OCI-M2 (cell line): ENCODE measurements around the gene ERC1.
A peak's percentile ranks its signal among the peaks of the same experiment; 100 is the strongest.

Experiments used
- DNase-seq: peaks from one replicate; lab custom pipeline; 2025; ENCODE audit not compliant: unreplicated experiment; lab: John Stamatoyannopoulos, UW

Gene ERC1

DNA sequence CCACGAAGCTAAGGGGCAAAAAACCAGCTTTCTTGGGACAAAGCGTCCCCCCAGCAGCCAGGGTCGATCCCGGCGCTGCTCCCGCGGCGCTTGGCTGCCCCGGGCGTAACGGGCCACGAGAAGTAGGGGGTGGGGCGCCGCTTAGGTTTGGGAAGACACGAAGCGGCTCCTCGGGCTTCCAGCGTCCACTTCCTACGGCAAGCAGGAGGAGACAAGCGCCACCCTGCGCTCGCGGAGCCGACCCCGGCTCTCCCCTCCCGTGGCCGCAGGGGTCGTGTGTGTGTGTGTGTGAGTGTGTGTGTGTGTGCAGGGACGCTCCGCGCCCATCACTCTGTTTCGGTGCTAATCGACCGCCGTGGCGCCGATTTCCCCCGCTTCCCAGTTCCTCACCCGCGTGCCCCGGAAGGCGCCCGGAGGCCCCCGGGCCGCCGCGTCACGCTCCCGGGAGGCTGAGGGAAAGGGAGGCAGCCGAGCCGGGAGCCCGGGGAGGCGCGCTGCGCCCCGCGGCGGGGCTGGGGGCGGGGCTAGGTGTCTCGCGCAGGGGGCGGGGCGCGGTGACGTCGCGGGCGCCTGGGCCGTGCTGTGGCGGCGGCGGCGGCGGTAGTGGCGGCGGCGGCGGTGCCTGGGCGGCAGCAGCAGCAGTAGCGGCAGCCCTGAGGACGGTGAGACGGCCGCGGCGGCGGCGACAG, at the start of gene ERC1:
Gene ERC1 (plus strand): TSS at position 563 of the 689 bp plus-strand sequence. CDS start 36,681 bp downstream, outside the sequence.
- DNase-seq: no peak

DNA sequence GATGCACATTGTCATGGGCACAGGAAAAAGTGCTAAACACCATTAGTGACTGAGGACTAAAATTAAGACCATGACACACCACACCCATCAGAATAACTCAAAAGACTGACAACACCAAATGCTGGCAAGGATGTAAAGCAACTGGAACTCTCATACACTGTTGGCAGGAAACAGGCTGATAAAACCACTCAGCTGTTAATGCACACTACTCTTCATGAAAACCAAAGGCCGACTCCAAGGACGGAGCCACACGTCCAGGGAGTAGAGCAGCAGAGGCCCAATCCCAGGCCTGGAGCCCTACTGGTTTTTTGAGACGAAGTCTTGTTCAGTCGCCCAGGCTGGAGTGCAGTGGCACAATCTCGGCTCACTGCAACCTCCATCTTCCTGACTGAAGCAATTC, 48.0 kb upstream of the ERC1 start:
- no peak for DNase-seq

DNA sequence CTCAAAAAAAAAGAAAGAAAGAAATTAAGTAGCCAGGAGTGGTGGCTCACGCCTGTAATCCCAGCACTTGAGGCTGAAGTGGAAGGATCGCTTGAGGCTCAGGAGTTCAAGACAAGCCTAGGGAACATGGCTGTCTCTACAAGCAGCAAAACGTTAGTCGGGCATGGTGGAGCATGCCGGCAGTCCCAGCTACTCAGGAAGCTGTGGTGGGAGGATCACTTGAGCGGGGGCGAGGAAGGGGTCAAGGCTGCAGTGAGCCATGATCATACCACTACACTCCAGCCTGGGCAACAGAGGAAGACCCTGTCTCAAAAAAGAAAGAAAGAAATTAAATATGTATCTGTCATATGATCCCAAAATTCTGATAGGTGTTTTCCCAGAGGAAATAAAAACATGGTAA, 46.8 kb upstream of the ERC1 start:
- DNase-seq: no peak

DNA sequence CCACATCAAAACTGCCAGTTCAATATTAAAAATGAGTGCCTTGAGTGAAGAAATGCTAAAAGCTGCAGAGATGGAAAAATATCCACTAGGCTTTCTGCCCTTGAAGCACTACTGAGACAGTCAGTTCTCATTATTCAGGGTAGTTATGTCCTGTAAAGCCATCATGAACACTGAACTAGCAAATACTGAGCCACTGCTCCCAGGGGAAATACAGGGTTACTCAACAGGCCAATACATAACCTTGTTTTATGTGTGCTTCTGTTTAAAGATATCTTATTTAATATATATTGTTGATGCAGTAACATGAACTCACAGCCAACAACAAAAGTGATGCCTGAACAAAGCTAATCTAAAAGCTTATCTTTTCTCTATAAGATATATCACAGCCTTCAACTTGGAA, 44.8 kb upstream of the ERC1 start:
- no peak for DNase-seq

DNA sequence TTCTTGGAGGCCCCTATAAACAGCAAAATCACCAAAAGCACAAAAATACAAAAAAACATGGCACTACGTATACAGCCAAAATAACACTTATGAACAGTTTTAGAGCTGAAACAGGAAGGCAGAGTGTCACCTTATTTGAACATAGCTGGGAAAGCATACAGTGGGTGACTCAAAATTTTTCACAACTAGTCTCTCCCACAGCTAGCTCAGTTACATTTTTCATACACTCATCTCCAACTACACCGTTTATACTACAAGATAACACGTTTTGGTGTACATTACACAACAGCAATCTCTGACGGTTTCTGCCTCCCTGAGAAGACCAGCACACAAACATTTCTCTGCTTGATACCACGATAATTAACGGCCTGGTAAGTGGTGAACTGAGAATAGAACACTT, 44.4 kb upstream of the ERC1 start:
- no peak for DNase-seq

DNA sequence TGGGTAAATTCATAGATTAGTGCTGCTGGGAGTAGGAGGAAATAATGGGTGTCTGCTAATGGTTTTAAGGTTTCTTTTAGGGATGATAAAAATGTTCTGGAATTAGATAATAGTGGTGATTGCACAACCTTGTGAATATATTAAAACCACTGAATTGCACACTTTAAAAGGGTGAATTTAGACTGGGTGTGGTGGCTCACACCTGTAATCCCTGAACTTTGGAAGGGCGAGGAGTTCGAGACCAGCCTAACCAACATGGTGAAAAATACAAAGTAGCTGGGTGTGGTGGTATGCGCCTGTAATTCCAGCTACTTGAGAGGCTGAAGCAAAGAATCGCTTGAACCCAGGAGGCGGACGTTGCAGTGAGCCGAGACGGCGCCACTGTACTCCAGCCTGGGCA, 42.8 kb upstream of the ERC1 start:
- no peak for DNase-seq

DNA sequence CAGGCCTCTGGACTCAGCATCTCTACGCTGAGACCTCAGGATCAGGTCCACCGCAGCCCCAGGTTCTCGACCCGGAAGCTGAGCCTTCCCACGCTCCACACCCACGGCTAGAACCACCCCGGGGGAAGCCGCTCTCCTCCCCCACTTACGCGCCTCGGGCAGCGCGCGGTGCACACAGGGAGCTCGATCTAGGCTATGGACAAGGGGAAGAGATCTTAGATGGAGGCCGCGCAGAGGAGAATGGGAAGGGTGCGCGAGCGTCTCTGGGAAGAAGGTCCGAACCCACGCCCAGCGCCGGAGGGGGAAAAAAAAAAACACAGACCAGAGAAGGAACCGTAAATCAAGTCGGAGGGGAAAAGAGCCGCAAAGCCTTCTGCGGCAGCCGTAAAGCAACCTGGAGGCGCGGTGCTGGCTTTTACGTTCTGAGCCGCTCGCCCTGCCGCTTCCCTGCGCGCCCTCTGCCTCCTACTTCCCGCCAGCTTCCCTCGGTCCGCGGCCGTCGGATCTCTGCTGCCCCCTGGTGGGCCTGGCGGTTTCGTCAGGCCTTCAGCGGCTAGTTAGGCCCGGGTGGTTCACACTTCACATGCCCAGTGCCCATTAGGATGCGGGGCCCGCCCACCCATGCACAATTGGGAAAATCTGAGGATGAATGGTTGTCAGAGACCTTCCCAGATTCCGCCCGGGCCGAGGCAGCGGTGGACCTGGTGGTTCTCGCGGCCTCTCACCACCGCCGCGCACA, 41.4 kb upstream of the ERC1 start, which contains the start of gene RAD52:
Gene RAD52 (minus strand): TSS at position 242 of the 739 bp plus-strand sequence. CDS start 16,636 bp downstream, outside the sequence.
- DNase-seq: peak; percentile 74

DNA sequence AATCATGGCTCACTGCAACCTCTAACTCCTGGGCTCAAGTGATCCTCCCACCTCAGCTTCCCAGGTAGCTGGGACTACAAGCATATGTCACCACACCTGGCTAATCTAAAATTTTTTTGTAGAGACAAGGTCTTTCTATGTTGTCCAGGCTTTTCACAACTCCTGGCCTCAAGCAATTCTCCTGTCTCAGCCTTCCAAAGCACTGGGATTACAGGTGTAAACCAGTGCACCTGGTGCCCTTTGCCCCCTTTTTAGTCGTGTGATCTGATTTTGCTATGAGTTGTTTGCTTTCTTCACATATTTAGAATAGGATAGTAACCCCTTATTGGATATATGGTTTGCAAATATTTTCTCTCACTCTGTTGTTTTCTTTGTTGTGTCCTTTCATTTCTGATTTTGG, 39.8 kb upstream of the ERC1 start:
- no peak for DNase-seq

DNA sequence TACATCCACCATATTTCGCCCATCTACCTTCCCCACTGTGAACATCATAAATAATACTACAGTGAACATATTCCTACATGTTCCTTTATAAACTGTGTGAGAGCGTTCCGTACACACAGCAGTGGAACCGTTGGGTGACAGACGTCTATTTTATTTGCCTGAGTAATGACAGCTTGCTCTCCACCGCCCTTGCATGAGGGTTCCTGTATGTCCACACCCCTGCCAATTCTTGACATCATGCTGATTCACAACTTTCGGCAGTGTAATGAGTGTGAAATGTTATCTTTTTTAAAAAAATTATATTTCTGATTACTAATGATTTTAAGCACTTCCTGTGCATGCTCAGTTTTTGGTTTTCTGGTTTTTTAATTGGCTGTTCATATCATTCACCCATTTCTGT, 37.2 kb upstream of the ERC1 start:
- DNase-seq: no peak

DNA sequence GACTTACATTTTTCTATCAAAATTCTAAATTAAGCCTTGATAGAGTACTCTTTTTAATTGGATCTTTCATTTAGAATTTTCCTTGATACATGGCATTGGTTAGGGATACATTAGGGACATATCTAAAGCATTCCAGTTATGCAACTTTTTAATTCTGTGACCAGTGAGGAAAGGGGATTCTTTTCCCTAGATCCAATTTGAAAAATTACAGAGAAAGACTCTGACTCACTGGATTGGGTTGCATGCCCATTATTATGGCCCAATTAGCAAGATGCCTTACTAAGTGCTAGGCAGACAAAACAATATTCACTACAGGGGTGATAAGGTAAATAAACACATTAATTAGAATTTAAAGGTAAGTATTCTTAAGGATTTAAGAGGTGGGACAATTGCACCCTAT, 36.3 kb upstream of the ERC1 start:
- DNase-seq: no peak

DNA sequence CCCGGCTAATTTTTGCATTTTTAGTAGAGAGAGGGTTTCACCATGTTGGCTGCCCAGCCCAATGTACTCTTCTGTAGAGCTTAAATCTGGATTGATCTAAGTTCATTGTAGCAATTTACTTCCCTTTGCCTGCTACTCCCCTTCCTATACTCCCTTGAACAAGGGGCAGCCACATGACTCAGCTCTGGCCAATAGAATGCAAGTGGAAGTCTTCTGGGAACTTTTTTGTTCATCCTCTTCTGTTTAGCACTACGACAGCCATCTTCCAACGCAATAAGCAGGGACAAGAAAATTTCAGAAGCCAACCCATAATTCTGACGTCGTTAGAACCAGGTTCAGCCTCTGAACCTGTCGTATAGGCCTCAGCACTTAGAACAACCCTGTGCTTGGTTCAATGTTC, 35.1 kb upstream of the ERC1 start:
- DNase-seq: no peak

DNA sequence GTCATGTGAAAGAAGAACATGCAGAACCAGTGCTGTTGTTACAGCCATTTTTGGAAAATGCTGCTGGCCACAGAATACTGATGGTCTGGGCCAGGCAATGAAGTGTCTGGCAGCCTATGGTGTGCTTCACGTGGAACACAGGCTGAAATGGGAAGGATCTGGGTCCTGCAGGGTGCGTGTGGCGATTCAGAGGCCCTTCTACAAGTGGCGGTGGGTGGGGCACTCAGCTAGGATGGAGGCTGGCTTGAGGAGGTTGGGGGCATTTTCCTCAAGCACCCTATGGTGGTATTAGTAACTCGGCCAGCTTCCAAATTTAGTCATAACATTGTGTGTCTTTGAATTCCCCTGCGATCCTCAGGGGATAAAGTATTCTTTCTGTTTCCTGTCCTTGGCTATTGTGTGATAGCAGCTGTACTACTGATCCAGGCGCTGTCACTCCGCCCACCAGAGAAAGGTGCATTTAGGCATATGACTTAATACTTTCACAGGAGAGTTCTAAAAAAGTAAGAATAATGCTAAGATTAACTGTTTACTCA, 32.4 kb upstream of the ERC1 start:
- no peak for DNase-seq

DNA sequence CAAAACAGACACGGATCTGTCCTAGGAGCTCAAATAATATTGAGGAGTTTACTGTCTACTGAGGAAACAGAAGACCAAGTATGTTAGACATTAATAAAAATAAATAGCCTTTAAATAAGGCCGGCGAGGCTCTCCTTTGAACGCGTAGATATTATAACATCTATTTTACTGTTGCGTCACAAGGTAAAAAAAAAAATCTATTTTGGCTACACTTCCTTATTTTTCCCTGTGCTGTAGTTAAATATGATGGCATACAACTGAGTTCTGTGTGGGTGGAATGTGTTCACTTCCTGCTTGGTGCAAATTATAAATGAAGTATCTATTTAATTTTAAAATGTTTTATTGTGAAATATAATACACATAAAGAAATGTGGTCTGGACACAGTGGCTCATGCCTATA, 24.3 kb upstream of the ERC1 start:
- DNase-seq: no peak

DNA sequence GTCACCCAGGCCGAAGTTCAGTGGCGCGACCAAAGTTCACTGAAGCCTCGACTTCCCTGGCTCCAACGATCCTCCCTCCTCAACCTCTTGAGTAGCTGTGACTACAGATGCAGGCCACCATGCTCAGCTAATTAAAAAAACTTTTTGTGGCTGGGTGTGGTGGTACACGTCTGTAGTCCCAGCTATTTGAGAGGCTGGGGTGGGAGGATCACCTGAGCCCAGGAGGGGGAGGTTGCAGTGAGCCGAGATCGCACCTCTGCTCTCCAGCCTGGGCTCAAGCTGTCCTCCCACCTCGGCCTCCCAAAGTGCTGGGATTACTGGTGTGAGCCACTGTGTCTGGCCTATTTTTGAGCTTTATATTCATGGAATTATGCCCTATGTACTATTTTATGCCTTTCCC, 23.4 kb upstream of the ERC1 start:
- no peak for DNase-seq

DNA sequence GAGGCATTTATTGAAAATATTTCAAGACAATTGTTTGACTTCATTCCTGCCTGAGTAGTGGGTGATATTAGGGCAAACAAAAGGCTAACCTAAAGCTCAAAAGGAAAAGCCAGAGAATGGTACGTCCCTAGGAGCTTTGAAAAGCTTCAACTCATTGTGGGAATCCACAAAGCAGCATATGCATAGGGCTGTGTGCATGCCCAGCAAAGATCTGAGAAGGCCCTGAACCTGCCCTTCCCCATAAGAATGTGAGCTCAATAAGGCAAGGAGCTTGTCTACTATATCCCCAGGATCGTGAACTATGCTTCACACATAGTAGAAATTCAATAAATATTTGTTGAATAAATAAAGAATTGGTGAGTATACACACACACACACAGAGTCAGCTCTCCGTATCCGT, 22.5 kb upstream of the ERC1 start:
- no peak for DNase-seq

DNA sequence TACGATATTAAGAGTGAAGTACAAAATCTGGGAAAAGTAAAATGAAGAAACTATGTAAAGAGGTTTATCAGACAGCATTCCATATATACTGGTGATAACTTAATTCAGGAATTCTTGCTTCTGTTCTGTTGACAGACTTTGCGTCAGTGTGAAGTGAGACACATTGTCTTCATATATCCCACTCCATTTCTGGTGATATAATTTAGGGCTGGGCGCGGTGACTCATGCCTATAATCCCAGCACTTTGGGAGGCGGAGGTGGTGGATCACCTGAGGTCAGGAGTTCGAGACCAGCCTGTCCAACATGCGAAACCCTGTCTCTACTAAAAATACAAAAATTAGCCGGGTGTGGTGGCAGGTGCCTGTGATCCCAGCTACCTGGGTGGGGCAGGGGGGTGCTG, 21.2 kb upstream of the ERC1 start:
- DNase-seq: no peak

DNA sequence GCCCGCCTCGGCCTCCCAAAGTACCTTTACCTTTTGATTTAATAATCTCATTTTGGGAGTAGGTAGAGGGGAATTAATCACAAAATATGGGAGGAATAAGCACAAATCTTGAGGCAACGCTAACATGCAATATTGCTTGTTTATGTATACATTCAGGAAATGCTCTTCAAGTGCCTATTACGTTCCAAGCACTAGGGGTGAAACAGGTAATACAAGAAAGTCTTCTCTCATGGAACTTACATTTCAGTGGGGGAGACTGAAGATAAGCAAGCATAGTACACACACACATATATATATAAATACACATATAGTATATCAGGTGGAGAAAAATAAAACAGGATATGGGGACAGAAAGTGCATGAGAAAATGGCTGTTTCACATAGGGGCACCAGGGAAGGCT, 19.0 kb upstream of the ERC1 start:
- no peak for DNase-seq

DNA sequence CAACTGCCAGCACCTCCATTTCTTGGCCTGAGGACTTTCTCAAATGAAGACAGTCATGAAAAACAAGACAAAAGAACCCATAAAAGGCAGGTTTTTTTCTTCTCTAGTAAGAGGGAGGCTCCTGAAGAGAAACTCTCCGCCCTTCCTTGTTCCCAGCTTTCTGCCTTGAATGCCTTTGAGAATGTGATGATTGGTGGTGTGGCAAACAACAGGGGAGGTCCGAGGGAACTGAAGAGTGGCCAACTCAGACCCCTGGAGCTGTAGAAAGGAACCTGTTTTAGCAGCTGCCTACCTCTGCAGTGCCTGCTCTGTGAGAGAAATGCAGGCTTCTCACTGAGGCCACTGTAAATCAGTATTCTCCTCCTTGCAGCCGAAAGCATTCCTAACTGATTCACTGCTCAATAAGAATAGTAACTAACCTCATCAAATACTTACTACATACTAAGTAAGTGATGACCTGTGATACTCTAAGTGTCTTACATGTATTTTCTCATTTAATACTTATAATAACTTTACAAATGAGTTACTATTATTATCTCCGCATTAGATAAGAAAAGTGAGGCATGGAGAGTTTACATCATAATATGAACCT, 16.7 kb upstream of the ERC1 start:
- no peak for DNase-seq

DNA sequence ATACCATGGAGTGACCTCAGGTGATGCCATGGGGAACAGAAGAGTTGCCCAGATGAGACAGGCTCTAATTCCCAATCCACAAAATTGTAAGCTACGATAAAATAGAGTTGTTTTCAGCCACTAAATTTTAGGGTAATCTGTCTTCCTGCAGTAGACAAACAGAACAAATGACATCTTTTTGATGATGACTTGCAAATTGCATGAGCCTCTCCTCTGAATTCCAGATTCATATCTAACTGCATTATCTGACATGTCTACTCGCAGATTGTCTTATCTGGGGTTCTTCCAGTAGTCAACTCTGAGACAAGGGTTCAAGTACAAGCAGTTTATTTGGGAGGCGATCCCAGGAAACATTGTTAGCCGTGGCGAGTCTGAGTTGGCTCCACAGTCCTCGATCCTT, 14.4 kb upstream of the ERC1 start:
- DNase-seq: no peak

DNA sequence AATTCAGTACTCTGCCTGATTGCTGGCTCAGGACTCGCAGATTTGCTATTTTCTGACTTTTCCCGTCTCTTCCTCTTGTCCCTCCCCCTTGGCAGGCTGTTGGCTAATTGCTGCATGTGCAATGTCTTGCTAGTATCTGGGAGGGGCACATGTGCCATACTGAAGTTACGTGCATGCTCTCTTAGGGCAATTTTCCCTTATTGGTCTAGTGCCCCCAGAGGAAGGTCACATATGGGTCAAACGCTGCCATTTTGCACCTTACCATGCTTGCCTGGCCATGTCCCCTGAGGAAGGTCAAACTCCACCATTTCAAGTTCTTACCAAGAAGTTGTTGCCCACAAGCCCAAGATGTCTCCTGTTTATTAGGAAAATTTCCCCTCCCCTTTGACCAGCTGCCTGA, 13.9 kb upstream of the ERC1 start:
- DNase-seq: no peak

DNA sequence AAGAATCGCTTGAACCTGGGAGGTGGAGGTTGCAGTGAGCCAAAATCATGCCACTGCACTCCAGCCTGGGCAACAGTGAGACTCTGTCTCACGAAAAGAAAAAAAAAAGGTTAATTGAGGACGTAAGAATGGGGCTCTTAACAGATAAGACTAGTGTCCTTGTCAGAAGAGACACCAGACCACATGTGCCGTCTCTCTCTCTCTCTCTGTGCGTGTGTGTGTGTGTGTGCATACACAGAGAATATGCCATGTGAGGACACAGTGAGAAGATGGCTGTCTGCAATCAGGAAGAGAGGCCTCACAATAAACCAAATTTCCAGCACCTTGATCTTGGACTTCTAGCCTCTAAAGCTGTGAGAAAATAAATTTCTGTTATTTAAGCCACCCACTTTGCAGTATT, 11.7 kb upstream of the ERC1 start:
- DNase-seq: no peak

DNA sequence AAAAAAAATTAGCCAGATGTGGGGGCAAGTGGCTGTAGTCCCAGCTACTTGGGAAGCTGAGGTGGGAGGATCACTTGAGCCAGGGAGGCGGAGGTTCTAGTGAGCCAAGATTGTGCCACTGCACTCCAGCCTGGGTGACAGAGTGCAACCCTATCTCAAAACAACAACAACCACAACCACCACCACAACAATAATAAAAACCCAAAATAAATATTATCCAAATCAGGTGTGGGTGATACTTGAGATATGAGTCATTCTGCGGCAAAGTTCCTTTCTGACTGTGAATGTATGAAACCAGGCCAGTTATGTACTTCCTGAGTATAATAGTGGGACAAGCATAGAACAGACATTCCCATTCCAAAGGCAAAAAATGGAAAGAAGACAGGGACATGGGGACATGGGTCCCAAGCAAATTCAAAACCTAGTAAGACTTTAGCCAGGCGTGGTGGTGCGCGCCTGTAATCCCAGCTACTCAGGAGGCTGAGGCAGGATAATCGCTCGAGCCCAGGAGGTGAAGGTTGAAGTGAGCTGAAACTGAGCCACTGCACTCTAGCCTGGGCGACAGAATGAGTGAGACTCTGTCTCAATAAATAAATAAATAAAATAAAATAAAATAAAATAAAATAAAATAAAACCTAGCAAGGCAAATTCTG, 9.7 kb upstream of the ERC1 start:
- no peak for DNase-seq
